ENCODE data around the gene GALR1.

GRCh38 chr18:77210249-77210648 is 39.4 kb upstream of the GALR1 start:
- TF ChIP-seq POLR2AphosphoS5 (IDR thresholded peaks at IDR 0.05) (no peak), CTCF (IDR thresholded peaks at IDR 0.05) (no peak), POLR2A (IDR thresholded peaks at IDR 0.05) (no peak)
